Activated naive CD4-positive, alpha-beta T cell treated with Interleukin-2 at 50 U/mL for 16 hours (primary cell): ENCODE measurements around the gene DRP2.
"Not testable (repeated sequence)": the region's sequence is repeated elsewhere in the genome, so short reads cannot be mapped to it uniquely, and the experiment has no call there.

Experiments
- DNase-seq: peaks from one replicate; pipeline ENCODE4 v3.0.0-alpha.2; 2020

Gene DRP2

GRCh38 chrX:101219116-101219863 is at the start of gene DRP2:
DRP2 (plus strand) TSS chrX:101219786; CDS start chrX:101231648, 11,862 bp downstream.
- no peak for DNase-seq

GRCh38 chrX:101171883-101172400 is 47.6 kb upstream of the DRP2 start:
- DNase-seq: no peak

GRCh38 chrX:101176439-101176838 is 43.1 kb upstream of the DRP2 start:
- DNase-seq: no peak

- DNase-seq: not testable (repeated sequence)
Measured at GRCh38 chrX:101184876-101185275, 34.7 kb upstream of the DRP2 start.

- DNase-seq: not testable (repeated sequence)
Measured at GRCh38 chrX:101187961-101188360, 31.6 kb upstream of the DRP2 start.

GRCh38 chrX:101190736-101191135 is 28.9 kb upstream of the DRP2 start:
- DNase-seq: no peak

GRCh38 chrX:101191217-101191750 is 28.3 kb upstream of the DRP2 start:
- DNase-seq: no peak

GRCh38 chrX:101195442-101196173 is 24.0 kb upstream of the DRP2 start:
- no peak for DNase-seq

GRCh38 chrX:101203761-101204351 is 15.7 kb upstream of the DRP2 start:
- no peak for DNase-seq

- DNase-seq: no peak
Measured at GRCh38 chrX:101206471-101206870, 13.1 kb upstream of the DRP2 start.

- peak; percentile 2 for DNase-seq
Measured at GRCh38 chrX:101208152-101208905, 11.3 kb upstream of the DRP2 start.

- no peak for DNase-seq
Measured at GRCh38 chrX:101210630-101211029, 9.0 kb upstream of the DRP2 start.

GRCh38 chrX:101217689-101218088 is 1.9 kb upstream of the DRP2 start:
- no peak for DNase-seq

- DNase-seq: peak; percentile 20
Measured at GRCh38 chrX:101219864-101220346, 319 bp downstream of the DRP2 start.

- DNase-seq: no peak
Measured at GRCh38 chrX:101220662-101221260, 1.2 kb downstream of the DRP2 start.

- no peak for DNase-seq
Measured at GRCh38 chrX:101223226-101223625, 3.6 kb downstream of the DRP2 start.

- no peak for DNase-seq
Measured at GRCh38 chrX:101229170-101229569, 9.6 kb downstream of the DRP2 start.

GRCh38 chrX:101230636-101231035 is 11.1 kb downstream of the DRP2 start:
- DNase-seq: no peak

GRCh38 chrX:101231080-101231479 is 11.5 kb downstream of the DRP2 start:
- DNase-seq: no peak

GRCh38 chrX:101232316-101232715 is 12.7 kb downstream of the DRP2 start:
- no peak for DNase-seq

- DNase-seq: no peak
Measured at GRCh38 chrX:101237041-101237440, 17.5 kb downstream of the DRP2 start.

GRCh38 chrX:101241531-101241930 is 21.9 kb downstream of the DRP2 start:
- no peak for DNase-seq
